HG03135 (cell line): Measurements from ENCODE around the gene HNRNPAB.

Experiments
- ATAC-seq: cut with Tn5 transposase; IDR thresholded peaks from one replicate; pipeline ENCODE4 v1.9.1; 2021; ENCODE audit warnings: mild to moderate bottlenecking, moderate library complexity; ENCODE audit not compliant: unreplicated experiment

Gene HNRNPAB

GRCh38 chr5:178211095-178212048 is 7.0 kb downstream of the HNRNPAB start:
- no peak for ATAC-seq

GRCh38 chr5:178212241-178213002 is 8.1 kb downstream of the HNRNPAB start:
- no peak for ATAC-seq

DNA sequence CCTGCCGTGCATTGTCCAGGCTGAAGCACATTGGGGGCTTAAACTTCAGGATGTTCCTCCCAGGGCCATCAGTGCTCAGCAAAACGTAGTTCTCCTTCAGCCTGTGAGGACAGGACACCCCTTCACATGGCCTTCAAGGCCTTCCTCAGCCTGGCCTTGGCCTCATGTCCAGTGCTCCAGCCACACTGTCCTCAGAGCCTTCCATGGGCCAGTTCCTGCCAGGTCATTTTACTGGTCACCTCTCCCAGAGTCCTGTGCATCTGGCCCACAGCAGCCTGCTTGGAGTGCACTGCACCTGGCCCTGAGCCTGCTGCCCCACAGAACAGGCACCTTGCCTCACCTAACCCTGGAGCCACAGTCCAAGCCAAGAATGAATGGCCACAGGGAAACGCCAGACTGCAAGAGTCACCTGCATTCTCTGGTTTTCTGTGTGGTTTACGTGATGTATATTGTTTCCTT is 8.7 kb downstream of the HNRNPAB start:
- ATAC-seq, result no peak

DNA sequence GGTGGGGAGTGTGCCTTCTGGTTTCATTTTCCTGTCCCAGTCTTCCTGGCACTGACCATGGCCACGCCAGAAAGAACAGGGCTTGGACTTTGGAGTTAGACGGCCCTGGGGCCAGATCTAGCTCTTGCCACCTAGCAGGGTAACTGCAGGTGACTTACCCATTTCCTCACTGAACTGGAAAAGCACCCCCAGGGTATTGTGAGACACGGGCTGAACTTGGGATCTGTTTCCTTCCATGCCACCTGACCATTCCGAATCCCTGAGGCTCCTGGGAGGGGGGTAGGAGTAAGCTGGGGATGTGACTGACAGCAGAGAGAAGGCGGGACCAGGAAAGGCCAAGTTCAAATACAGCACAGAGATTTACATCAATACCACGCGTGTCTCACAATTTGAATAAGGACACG is 9.4 kb downstream of the HNRNPAB start:
- ATAC-seq, result no peak

- no peak for ATAC-seq
Measured at GRCh38 chr5:178214160-178214803, 9.9 kb downstream of the HNRNPAB start.

- no peak for ATAC-seq
Measured at GRCh38 chr5:178215280-178216002, 11.1 kb downstream of the HNRNPAB start.

GRCh38 chr5:178216088-178216534 is 11.8 kb downstream of the HNRNPAB start:
- ATAC-seq, result no peak

- no peak for ATAC-seq
Measured at GRCh38 chr5:178216779-178217178, 12.4 kb downstream of the HNRNPAB start.

DNA sequence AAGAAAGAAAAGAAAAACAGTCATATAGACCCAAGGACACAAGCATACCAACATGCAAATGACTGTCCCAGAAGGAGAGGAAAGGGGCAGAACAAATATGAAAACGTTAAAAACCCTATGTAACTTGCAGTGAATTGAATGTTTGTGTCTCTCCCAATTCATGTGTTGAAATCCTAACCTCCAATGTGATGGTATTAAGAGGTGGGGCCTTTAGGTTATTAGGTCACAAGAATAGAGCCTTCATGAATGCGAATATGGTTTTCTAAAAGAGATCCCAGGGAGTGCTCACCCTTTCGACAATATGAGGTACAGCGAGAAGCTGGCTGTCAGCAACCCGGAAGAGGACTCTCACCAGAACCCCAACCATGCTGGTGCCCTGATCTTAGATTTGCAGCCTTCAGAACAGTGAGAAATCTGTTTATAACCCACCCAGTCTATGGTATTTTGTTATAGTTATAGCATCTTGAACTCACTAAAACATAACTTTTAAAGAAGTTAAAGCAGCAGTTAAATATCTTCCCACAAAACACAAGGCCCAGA is 14.0 kb downstream of the HNRNPAB start:
- no peak for ATAC-seq

- no peak for ATAC-seq
Measured at GRCh38 chr5:178218827-178219226, 14.5 kb downstream of the HNRNPAB start.

- no peak for ATAC-seq
Measured at GRCh38 chr5:178221282-178221681, 16.9 kb downstream of the HNRNPAB start.

- no peak for ATAC-seq
Measured at GRCh38 chr5:178221853-178222252, 17.5 kb downstream of the HNRNPAB start.

- no peak for ATAC-seq
Measured at GRCh38 chr5:178222292-178222691, 18.0 kb downstream of the HNRNPAB start.

DNA sequence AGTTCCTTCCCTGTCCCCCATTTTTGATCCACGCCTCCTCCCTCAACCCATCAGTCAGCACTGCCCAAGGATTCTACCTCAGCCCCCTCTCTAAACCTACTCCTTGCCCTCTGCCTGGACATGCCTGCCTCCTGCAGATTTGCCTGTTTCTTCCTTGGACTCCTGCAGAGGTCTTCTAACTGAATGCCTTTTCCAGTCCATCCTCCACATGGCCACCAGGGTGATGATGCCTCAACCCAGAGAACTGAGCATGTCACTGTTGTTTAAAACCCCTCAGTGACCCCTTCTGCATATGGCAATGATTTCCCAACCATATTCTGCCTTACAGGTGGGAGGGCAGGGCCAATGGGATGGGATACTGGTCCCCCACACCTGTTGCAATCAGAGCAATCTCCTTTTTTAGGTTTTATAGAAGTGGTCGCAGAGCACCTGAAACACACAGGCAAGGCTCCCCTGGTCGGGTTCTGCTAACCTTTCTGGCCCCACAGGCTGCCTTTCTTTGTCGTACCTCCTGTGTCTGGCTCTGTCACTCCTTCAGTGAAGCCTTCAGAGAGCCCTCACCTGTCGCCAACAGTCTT is 19.0 kb downstream of the HNRNPAB start:
- no peak for ATAC-seq

GRCh38 chr5:178223828-178224335 is 19.5 kb downstream of the HNRNPAB start:
- ATAC-seq, result no peak

DNA sequence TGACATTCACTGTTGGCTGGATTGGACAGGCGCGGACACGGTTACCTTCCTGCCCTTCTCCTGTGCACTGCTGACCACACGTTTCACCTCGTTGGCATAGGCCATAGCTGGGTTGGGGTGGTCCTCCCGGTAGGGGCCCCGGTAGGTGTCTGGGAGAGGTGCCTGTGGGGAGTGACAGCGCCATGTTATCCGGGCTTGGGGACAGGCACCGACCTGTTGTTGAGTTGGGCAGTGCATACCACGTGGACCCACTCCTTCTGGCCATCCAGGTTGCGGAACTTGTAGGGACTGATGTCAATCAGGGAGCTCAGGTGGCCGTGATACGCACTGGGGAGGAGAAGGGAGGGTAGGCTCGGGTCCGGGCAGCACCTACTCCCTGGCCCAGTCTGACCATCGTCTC is 20.1 kb downstream of the HNRNPAB start:
- no peak for ATAC-seq

DNA sequence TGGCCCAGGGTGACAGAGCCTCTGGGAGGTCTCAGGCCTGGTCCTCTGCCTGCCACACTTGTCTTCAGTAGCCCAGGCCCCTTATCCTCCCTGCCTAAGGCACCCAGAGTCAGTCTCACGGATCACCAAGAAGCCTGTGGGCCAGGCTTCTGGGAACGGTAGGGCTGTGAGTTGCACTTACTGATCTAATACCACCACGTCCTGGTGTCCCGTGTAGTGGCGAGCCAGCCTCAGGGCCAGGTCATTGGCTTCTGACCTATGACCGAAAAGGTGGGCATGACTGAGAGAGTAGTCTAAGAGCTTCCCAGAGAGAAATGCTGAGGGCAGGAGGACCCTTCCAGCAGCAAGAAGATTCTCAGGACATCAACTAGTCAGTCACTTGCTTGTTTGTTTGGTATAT is 20.8 kb downstream of the HNRNPAB start:
- no peak for ATAC-seq

DNA sequence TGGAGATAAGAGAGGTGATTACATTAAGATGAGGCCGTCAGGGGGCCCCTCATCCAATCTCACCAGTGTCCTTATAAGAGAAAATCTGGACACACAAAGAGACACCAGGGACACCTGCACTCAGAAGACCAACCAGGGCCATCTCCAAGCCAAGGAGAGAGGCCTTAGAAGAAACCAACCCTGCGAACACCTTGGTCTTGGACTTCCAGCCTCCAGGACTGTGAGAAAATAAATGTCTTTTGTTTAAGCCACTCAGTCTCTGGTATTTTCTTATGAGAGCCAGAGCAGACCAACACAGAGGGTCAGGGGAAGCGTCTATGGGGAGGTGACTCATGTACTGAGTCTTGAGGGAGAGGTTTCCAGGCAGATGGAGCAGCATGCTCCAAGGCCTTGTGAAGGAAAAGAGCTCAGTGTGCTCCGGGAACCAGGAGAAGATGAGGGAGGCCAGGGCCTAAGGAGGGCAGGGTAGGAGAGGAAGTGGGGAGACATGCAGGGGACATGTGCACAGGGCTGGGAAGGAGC is 22.9 kb downstream of the HNRNPAB start:
- no peak for ATAC-seq

DNA sequence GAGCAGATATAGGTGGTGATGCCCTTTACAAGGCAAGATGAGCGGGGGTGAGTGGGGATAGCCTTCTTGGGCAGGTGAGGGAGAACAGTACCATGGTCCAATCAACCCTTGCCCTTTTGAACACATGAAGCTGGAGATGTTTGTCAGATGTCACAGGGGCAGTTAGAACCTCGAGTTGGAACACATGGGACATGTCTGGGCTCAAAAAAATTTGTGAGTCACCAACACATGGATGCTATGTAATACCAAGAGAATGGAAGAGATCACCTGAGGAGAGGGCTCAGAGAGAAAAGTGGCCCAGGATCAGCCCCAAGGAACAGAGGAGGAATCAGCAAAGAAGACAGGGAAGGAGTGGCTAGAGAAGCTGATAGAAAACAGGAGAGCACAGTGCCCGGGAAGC is 23.6 kb downstream of the HNRNPAB start:
- ATAC-seq, result no peak

GRCh38 chr5:178228609-178229008 is 24.3 kb downstream of the HNRNPAB start:
- ATAC-seq, result no peak
